ENCODE results near the gene CCDC106. TPM values are rescaled to one million over a fixed set of nuclear protein-coding genes. Genes with fewer than 3 reads are reported as not detected.

CCDC106 gene
- total RNA-seq, 2 experiments from 2014 or later = 8.8 to 11.2 TPM

DNA sequence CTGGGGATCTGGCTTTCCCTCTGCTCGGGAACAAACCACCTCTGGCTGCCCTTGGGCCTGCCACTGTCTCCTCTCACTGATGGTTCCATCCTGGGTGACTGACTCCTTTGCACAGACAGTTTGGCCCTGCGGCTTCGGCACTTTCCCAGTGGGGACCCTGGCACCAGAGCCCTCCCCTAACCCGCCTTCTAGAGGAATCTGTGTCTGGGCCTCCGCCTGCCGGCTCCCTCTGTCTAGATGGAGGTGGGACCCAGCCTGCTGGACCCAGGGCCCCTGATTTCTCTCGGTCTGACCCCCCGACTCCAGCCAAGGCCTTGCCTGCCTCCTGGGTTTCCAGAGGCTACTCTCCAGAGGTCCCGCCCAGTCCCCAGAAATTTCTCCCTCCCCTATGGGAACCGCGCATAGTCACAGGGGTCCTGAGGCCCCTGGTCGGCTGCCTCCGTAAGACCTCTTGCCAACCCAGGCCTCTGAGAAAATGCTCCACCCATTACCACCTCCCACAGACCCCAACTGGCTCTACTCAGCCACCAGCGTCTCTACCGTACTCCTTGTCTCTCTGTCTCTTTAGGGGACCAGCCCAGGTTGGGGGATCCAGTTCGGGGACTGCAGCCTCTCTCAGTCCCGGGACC is 2.7 kb downstream of the CCDC106 start:
- H3K4me1 Mint-ChIP-seq (ENCODE audit: low read depth) = peaks cover 40% of the 10 kb centered on the region
- ChIA-PET POLR2A (no interaction called here), CTCF (interaction anchor here (1.3 to 5.2 kb wide), 2 partner anchors 18 to 134 kb away, joined by 3 to 36 read pairs; no protein-coding TSS in a partner anchor)
- peaks cover 28% of the 10 kb centered on the region for H3K36me3 Mint-ChIP-seq (ENCODE audit: low read depth)
- no peak for TF ChIP-seq CTCF (IDR thresholded peaks at IDR 0.05)
- H3K4me3 Mint-ChIP-seq = peak overlapping the region; percentile 74
- H3K27me3 Mint-ChIP-seq = no peaks in the 10 kb centered on the region
- H3K27ac Mint-ChIP-seq = peak overlapping the region; percentile 82
- intact Hi-C loops (cut with micrococcal nuclease) = loop anchor here (10.0 kb wide), 1 partner anchor 396 kb away; the partner anchor contains the start of gene PPP6R1
- DNase-seq (no peak), ATAC-seq (no peak)
- H3K9me3 Mint-ChIP-seq = no peaks in the 10 kb centered on the region

DNA sequence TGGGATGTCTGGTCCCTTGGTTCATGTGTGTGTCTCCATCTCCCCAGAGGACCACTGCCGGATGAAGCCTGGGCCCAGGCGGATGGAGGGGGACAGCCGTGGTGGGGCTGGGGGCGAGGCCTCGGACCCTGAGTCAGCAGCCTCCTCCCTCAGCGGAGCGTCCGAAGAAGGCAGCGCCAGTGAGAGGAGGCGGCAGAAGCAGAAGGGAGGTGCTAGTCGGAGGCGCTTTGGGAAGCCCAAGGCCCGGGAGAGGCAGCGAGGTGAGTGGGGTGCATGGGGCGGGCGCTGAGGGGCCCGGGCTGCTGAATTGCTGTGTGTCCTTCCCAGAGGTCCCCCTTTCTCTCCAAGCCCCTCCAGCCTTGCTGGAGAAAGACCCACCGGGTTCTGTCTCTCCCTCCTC is 3.2 kb downstream of the CCDC106 start:
- Mint-ChIP-seq H3K4me1 (ENCODE audit: low read depth) (peaks cover 40% of the 10 kb centered on the region), H3K36me3 (ENCODE audit: low read depth) (peaks cover 32% of the 10 kb centered on the region), H3K4me3 (no peak overlapping the region)

DNA sequence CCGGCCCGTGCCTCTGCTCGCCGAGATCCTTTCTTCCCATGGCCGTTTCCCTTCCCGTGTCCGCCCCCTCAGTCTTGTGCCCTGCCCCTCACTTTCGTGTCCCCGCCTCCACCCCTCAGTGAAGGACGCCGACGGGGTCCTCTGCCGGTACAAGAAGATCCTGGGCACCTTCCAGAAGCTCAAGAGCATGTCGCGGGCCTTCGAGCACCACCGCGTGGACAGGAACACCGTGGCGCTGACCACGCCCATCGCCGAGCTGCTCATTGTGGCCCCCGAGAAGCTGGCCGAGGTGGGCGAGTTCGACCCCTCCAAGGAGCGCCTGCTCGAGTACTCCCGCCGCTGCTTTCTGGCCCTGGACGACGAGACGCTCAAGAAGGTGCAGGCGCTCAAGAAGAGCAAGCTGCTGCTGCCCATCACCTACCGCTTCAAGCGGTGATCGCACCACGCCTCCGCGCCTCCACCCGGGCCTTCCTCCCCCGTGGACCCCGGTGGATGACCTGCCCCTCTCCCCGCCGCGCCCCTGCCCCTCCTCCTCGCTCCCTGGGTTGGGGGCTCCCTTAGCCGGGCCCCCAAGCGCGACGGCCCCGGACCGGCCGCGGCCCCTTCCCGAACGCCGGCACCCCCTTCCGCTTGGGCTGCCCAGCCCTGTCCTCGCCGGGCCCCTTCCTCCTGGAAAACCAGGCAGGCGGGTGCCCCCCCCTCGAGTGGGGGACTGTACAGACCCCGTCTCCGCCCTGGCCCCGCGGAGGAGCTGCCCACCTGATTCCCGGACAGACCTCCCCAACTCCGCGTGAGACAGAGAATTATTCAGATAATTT is 4.5 kb downstream of the CCDC106 start:
- POLR2A ChIA-PET = interaction anchor here (0.7 to 1.5 kb wide), 6 partner anchors 7 to 167 kb away, joined by 3 to 12 read pairs (median 4); partner anchors contain the start of gene ZNF581
- DNase-seq (no peak), ATAC-seq (no peak)
- intact Hi-C loops (cut with micrococcal nuclease) = loop anchor here (10.0 kb wide), 1 partner anchor 398 kb away; the partner anchor contains the start of gene PPP6R1
- Mint-ChIP-seq H3K27me3 (no peaks in the 10 kb centered on the region), H3K36me3 (ENCODE audit: low read depth) (peaks cover 37% of the 10 kb centered on the region), H3K4me1 (ENCODE audit: low read depth) (peaks cover 36% of the 10 kb centered on the region), H3K27ac (no peak overlapping the region), H3K4me3 (peak overlapping the region; percentile 98), H3K9me3 (no peaks in the 10 kb centered on the region)
- no peak for TF ChIP-seq CTCF (IDR thresholded peaks at IDR 0.05)
- CTCF ChIA-PET = interaction anchor here (0.8 to 3.4 kb wide), 9 partner anchors 8 to 393 kb away, joined by 3 to 45 read pairs (median 4); partner anchors contain the start of gene ZNF581

More for the DNA sequence above, 3.2 kb downstream of the CCDC106 start:
- CTCF ChIA-PET = no interaction called here
- no peak for TF ChIP-seq CTCF (IDR thresholded peaks at IDR 0.05)
- no peak for ATAC-seq
- H3K27me3 Mint-ChIP-seq = no peaks in the 10 kb centered on the region
- POLR2A ChIA-PET = no interaction called here
- DNase-seq = no peak
- no peak overlapping the region for H3K27ac Mint-ChIP-seq
- no peaks in the 10 kb centered on the region for H3K9me3 Mint-ChIP-seq
- intact Hi-C loops (cut with micrococcal nuclease) = loop anchor here (10.0 kb wide), 1 partner anchor 396 kb away; the partner anchor contains the start of gene PPP6R1

DNA sequence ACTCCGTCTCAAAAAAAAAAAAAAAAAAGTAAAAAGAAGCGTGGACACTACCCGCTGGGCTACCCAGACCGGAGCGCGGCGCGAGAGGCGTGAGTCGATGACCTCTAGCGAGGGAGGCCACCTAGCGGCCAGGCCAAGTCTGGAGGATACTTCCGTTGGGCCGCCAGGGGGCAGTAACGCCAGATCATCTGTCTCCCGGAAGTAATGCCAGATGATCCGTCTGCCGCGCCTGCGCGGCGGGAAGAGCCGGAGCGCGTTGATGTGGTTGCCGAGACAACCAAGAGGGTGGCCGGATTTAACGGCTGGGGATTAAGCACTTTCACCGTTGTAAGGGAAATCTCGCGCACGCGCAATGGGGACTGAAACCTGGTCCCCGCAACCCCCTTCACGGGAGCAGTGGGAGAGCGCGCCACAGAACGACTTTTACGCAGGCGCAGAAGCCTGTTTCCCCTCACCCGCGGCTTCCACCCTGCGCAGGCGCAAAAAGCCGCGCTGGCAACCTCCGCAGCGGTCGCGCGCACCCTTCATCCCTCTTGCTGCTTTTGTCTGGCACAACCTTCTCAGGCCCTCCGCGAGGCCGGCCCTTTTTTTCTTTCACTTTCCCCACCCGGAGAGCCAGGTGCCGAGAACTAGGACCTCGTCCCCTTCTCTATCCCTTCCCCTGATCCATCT is 5.8 kb downstream of the CCDC106 start:
- Mint-ChIP-seq H3K9me3 (no peaks in the 10 kb centered on the region), H3K4me1 (ENCODE audit: low read depth) (peaks cover 42% of the 10 kb centered on the region), H3K27ac (peak overlapping the region; percentile 99), H3K4me3 (peak overlapping the region; percentile 98), H3K27me3 (no peaks in the 10 kb centered on the region), H3K36me3 (ENCODE audit: low read depth) (peaks cover 40% of the 10 kb centered on the region)
- ATAC-seq (peak; percentile 45), DNase-seq (peak; percentile 97)
- TF ChIP-seq CTCF (IDR thresholded peaks at IDR 0.05) = peak; percentile 99
- ChIA-PET POLR2A (interaction anchor here (0.7 to 1.7 kb wide), 8 partner anchors 8 to 27 kb away, joined by 3 to 12 read pairs (median 4); partner anchors contain the start of gene ZNF581), CTCF (interaction anchor here (0.8 to 3.4 kb wide), 17 partner anchors 9 to 394 kb away, joined by 3 to 45 read pairs (median 6); partner anchors contain the start of genes FIZ1, ZNF524, ZNF581 and ZNF865)
- intact Hi-C loops (cut with micrococcal nuclease) = loop anchor here (10.0 kb wide), 1 partner anchor 399 kb away; the partner anchor contains the start of gene PPP6R1
